Epidermal melanocyte (primary cell): Measurements from ENCODE around the gene RPL18A.

Experiments
- DNase-seq: peaks from one replicate; pipeline ENCODE4 v3.0.0; 2011; ENCODE audit warnings: low spot score; ENCODE audit not compliant: insufficient read length

The RPL18A gene

GRCh38 chr19:17908244-17908643 lies 48.5 kb downstream of the RPL18A start:
- DNase-seq: no peak

GRCh38 chr19:17909003-17909732 lies 49.5 kb downstream of the RPL18A start:
- no peak for DNase-seq

DNA sequence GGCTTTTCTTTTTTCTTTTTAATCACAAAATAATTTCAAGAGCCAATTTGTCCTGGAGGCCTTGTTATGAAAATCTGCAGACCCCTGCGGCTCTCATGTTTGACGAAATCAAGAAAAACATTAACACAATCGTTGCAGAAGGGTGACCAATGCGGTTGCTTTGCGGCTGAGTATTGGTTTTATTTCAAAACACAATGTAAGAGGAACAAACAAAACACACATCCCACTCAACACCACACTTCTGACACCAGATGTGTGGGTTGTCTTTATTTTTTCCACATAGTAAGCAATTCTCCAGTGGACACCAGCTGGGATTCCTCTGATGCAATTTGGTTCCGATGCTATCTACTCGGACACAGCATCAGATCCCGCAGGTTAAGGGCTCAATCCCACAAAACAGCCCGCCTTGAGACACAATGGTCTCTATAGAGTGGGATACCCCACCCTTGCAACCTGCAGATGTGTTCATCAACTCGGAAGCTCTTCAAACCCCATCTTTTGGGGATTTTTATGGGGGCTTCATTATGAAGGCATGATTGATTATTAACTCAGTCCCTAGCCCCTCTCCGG lies 51.2 kb downstream of the RPL18A start:
- no peak for DNase-seq
